VCaP (cell line): ENCODE measurements around the gene FMNL3.

Source experiments
- H3K27ac ChIP-seq: fragments of 450-650 bp; 2 replicates; pipeline ENCODE4 v1.5.1; 2017
- TF ChIP-seq, protein P1 (sequence below): fragments of 450-650 bp; conservative IDR thresholded peaks from 2 replicates; pipeline ENCODE4 v1.5.1; 2017; ENCODE audit warnings: mild to moderate bottlenecking, moderate library complexity

The FMNL3 gene

DNA sequence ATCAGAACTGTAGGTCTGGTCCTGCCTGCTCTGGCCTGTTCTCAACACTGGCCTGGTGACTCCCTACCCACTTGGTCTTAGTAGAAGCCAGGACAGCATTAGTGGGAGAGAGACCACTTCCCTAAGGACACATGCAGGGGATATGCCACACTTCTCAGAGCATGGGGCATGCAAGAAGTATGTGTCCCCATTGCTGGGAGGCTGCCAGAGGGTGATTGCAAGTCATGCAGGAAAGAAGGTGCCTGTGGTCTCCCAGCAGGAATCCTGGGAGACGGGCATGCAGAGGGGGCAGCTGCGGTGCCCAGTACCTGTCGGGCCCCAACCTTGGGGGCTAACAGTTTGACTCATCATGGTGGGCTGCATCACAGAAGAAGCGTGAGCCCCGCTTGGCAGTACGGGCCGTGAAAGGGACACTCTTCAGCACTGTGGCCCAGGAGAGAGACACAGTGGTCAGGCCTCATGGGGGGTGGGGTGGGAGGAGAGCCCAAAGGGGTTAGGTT is 60.8 kb downstream of the FMNL3 start:
- TF ChIP-seq, protein P1, sequence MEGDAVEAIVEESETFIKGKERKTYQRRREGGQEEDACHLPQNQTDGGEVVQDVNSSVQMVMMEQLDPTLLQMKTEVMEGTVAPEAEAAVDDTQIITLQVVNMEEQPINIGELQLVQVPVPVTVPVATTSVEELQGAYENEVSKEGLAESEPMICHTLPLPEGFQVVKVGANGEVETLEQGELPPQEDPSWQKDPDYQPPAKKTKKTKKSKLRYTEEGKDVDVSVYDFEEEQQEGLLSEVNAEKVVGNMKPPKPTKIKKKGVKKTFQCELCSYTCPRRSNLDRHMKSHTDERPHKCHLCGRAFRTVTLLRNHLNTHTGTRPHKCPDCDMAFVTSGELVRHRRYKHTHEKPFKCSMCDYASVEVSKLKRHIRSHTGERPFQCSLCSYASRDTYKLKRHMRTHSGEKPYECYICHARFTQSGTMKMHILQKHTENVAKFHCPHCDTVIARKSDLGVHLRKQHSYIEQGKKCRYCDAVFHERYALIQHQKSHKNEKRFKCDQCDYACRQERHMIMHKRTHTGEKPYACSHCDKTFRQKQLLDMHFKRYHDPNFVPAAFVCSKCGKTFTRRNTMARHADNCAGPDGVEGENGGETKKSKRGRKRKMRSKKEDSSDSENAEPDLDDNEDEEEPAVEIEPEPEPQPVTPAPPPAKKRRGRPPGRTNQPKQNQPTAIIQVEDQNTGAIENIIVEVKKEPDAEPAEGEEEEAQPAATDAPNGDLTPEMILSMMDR = no peak
- no peak overlapping the region for H3K27ac ChIP-seq

DNA sequence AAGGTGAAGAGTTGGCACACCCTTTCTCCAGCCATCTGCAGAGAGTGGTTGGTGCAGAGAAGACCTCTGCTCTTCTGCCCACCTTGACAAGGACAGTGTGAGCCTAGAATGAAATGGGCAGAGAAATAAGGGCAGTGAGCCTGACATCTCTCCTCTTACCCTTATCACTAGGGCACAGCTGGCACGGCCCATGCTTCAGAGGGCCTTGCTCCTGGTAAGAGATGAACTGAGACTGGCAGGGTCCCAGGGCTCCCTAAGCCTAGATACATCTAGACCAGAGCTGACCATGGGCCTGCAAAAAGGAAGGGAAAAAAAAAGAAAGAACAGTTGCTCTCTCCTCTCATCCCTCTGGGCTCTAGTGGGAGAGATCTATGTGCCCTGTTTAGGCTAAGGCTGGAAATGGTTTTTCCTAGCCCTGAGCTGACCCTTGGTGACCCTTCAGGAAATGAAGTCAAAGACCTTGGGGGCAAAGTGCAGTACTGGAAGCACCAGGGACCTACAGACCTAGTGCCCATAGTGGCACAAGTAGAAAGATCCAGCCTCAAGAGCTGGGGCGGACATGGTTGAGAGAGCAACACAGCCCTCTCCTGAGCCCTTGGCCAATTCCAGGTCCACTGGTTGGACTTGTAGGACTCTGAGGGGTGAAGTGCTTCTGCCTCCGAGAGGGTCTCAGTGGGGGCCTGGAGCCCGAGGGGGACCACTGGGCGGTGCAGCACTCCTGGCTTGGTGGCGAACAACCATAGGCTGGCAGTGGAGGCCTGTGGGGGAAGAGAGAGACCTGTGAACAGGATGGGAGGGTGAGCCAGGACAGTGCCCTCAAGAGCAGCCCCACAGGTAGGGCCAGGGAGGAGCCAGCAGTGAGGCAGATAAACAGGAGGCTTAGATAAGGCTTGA is 61.8 kb downstream of the FMNL3 start:
- no peak overlapping the region for H3K27ac ChIP-seq
- TF ChIP-seq, protein P1 = no peak

DNA sequence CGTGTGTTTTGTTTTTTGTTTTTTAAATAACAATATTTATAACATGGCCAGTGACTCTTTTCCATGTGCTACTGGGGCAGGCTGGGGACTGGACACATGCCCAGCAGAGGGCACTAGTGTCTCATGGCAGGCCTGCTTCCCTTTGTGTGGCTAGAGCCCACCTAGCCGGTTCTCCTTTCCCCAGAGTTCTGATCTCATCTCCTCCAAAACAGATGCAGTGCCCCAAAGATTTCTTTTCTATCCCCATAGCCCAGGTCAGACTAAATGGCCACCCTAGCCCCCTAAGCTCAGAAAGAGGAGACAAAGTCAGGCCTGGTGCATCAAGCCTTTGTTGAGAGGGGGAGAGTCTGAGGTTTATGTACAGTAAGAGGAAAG is 62.6 kb downstream of the FMNL3 start:
- TF ChIP-seq, protein P1 = peak; percentile 98
- H3K27ac ChIP-seq = no peak overlapping the region

DNA sequence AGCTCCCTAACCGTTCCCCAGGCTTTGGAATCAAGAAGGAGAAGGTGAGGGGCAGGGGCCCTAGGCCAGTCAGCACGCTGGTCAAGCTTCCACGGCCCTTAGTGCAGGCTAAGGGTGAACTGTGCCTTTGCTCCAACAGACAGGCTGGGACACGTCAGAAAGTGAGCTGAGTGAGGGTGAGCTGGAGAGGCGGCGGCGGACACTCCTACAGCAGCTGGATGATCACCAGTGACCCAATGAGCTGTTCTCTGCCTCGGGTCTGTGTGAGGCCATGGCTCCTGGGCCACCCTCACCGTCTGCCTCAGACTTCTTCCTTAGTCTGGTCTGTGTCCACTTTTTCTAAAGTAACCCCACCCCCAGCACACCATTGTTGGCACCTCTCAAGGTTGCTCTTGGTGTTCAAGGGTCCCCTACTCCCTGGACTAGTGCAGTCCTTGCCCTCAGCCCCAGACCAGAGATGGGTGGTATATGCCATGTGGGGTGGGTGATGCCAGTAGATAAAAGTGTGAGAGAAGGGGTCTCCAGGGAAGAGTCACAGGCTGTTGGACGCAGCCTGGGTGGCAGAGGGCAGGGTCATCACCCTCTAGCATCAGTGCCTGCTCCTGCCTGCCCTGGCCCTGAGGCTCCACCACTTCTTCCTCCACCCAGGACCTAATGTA is 63.1 kb downstream of the FMNL3 start:
- H3K27ac ChIP-seq = no peak overlapping the region
- TF ChIP-seq, protein P1 = no peak

DNA sequence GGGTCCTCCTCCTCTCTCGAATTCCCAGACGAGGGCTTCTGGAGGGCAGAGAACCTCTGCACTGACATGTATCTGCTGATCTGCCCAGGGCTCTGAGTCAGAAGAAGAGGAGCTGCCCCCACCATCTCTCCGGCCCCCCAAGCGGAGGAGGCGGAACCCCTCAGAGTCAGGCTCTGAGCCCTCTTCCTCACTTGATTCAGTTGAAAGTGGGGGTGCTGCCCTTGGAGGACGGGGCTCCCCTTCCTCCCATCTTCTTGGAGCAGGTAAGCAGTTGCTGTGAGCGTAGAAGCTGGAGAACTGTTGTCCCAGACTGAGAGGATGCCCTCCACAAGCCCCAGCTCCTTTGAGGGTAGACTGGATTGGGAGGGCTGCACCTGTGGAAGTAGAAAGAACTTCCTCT is 64.1 kb downstream of the FMNL3 start:
- H3K27ac ChIP-seq = no peak overlapping the region
- TF ChIP-seq, protein P1 = no peak

DNA sequence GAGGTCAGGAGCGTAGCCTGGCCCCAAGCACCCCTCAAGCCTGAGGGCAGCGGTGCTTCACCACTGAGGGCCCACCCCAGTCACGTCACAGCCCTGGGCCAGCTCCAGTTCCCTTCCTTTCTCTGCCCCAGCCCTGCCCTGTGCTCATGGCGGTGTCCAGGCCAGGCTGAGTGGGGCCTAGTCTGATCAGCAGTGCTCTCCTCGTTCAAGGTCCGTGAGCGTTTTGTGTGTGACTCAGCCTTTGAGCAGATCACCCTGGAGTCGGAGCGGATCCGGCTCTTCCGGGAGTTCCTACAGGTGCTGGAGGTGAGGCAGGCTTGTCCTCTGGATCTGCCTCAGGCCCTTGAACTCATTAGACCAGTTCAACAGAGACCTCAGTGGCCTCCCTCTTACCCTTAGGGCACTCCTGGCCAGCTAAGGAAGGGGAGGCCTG is 64.8 kb downstream of the FMNL3 start:
- no peak overlapping the region for H3K27ac ChIP-seq
- TF ChIP-seq, protein P1 = no peak

DNA sequence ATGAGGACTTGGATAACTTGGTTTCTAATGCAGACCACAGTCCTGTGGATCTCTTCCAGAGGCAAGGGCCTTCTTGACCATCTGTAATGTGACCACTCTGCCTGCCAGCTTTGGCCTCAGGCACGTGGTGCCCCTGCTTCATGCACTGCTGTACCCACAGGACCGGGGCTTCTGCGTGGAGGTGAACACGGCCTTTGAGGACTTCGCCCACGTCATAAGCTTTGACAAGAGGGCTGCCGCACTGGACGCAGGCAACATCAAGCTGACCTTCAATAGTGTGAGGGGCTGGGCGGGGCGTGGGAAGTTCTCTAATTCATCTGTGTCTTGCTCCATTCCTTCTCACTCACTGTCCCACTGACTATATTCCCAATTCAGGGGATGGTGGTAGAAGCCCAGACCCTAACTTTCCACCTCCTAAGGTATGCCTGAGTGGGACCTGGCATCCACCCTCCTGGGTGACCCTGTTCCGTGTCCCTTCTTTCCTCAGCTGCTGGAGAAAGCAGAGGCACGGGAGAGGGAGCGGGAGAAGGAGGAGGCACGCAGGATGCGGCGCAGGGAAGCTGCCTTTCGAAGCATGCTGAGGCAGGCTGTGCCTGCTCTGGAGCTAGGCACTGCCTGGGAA is 65.3 kb downstream of the FMNL3 start:
- TF ChIP-seq, protein P1 = no peak
- no peak overlapping the region for H3K27ac ChIP-seq
